Type B pancreatic cell (in vitro differentiated cells): Measurements from ENCODE around the gene STXBP5L. TPM values are rescaled to one million over a fixed set of nuclear protein-coding genes. Genes with fewer than 3 reads are reported as not detected.
A peak's percentile ranks its signal among the peaks of the same experiment; 100 is the strongest.

Experiments
- DNase-seq: peaks from one replicate; pipeline ENCODE4 v3.0.0; 2021; ENCODE audit warnings: mixed read lengths; ENCODE audit not compliant: unreplicated experiment; ENCODE audit errors: extremely low spot score
- H3K27ac Mint-ChIP-seq: 2 replicates; pipeline ENCODE4 v1.8.0; 2021; ENCODE audit warnings: mild to moderate bottlenecking, mixed read lengths
- H3K27me3 Mint-ChIP-seq: 2 replicates; pipeline ENCODE4 v1.8.0; 2021; ENCODE audit warnings: mixed read lengths
- H3K36me3 Mint-ChIP-seq: 2 replicates; pipeline ENCODE4 v1.8.0; 2021; ENCODE audit warnings: mixed read lengths
- H3K4me1 Mint-ChIP-seq: one replicate; pipeline ENCODE4 v1.8.0; 2021; ENCODE audit warnings: mixed read lengths; ENCODE audit not compliant: unreplicated experiment
- H3K4me3 Mint-ChIP-seq: 2 replicates; pipeline ENCODE4 v1.8.0; 2021; ENCODE audit warnings: mild to moderate bottlenecking, mixed read lengths
- H3K9me3 Mint-ChIP-seq: 2 replicates; pipeline ENCODE4 v1.8.0; 2021; ENCODE audit warnings: mixed read lengths
- CTCF ChIP-seq: fragments of 200-600 bp; sonication (generic); conservative IDR thresholded peaks from 2 replicates; pipeline ENCODE4 v1.5.0; 2021; ENCODE audit warnings: antibody characterized with exemption, mild to moderate bottlenecking
- total RNA-seq: library from RNA; stranded (reverse); gene quantifications from 2 replicates; pipeline ENCODE4 v1.2.1, GENCODE V29; 2021; ENCODE audit warnings: low replicate concordance

The STXBP5L gene
- total RNA-seq, 1 donor from 2014 or later: 3.6 TPM

- H3K27ac Mint-ChIP-seq: no peak overlapping the region
- peak overlapping the region; percentile 84 for H3K4me3 Mint-ChIP-seq
- TF ChIP-seq CTCF: no peak
- peaks cover 74% of the 10 kb centered on the region for H3K27me3 Mint-ChIP-seq
- no peaks in the 10 kb centered on the region for H3K36me3 Mint-ChIP-seq
- H3K9me3 Mint-ChIP-seq: no peaks in the 10 kb centered on the region
- peaks cover 16% of the 10 kb centered on the region for H3K4me1 Mint-ChIP-seq
- DNase-seq: no peak
Observed at GRCh38 chr3:120908795-120909601, 993 bp downstream of the STXBP5L start.

DNA sequence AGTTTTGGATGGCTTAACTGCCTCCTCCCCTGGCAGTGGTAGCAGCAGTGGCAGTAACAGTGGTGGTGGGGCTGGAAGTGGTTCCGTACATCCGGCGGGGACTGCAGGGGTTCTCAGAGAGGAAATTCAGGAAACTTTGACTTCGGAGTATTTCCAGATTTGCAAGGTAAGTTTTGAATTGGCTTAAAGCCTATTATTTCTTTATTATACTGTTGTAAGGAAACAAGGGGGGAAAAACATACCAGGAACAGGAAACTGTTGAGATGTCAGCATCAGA is 1.5 kb downstream of the STXBP5L start:
- no peak for DNase-seq
- Mint-ChIP-seq H3K27me3 (peaks cover 78% of the 10 kb centered on the region), H3K9me3 (no peaks in the 10 kb centered on the region), H3K4me3 (peak overlapping the region; percentile 84), H3K27ac (no peak overlapping the region), H3K4me1 (peaks cover 16% of the 10 kb centered on the region), H3K36me3 (no peaks in the 10 kb centered on the region)
- no peak for TF ChIP-seq CTCF

DNA sequence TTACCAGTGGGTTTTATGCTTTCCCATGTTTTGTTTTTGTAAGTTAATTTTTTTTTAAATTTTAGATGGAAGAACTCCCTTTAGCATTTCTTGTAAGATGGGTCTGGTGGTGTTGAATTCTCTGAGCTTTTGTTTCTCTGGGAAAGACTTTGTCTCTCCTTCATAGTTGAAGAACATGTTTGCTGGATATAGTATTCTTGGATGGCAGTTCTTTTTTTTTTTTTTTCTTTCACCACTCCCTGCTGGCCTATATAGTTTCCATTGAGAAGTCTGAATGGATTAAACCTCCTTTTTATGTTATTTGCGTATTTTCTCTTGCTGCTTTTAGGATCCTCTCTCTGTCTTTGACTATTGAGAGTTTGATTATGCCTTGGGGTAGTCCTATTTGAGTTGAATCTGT is 18.1 kb downstream of the STXBP5L start:
- Mint-ChIP-seq H3K27ac (no peak overlapping the region), H3K36me3 (no peaks in the 10 kb centered on the region), H3K4me3 (no peak overlapping the region), H3K9me3 (peaks cover 6% of the 10 kb centered on the region), H3K4me1 (no peaks in the 10 kb centered on the region), H3K27me3 (no peaks in the 10 kb centered on the region)
- TF ChIP-seq CTCF: no peak
- DNase-seq: no peak

DNA sequence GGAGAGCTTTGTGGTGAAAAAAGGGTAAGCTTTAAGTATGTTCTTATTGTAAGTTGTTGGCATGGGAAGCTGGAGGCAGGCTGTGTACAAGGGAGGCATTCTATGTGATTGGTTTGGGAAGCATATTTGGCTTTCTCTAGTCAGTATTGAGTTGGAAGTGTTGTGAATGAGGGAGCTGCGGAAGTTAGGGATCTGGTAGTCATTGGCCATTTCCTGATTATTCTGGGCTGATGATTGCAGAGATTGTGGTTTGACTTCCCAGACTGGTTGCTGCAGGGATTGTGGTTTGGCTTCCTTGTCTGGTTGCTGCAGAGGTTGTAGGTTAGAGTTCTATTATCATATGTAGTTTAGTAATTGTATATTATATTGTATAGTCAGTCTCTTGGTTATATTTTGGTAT is 21.0 kb downstream of the STXBP5L start:
- Mint-ChIP-seq H3K4me1 (no peaks in the 10 kb centered on the region), H3K36me3 (no peaks in the 10 kb centered on the region), H3K27me3 (no peaks in the 10 kb centered on the region), H3K4me3 (no peak overlapping the region), H3K9me3 (peaks cover 6% of the 10 kb centered on the region), H3K27ac (no peak overlapping the region)
- no peak for DNase-seq
- no peak for TF ChIP-seq CTCF

GRCh38 chr3:120931593-120931992 is 23.6 kb downstream of the STXBP5L start:
- no peak for TF ChIP-seq CTCF
- no peak for DNase-seq
- Mint-ChIP-seq H3K4me1 (no peaks in the 10 kb centered on the region), H3K27ac (no peak overlapping the region), H3K27me3 (no peaks in the 10 kb centered on the region), H3K4me3 (no peak overlapping the region), H3K36me3 (no peaks in the 10 kb centered on the region), H3K9me3 (peaks cover under 1% of the 10 kb centered on the region)
